GM23338 (cell line): Measurements from ENCODE around the gene NOD1. TPM values are rescaled to one million over a fixed set of nuclear protein-coding genes. Genes with fewer than 3 reads are reported as not detected.

Source experiments
- ATAC-seq: fragments of 200-7000 bp; cut with Tn5 transposase; 3 replicates; pipeline ENCODE4 v1.9.1; 2020
- DNase-seq: peaks from one replicate; pipeline ENCODE4 v3.0.0-alpha.2; 2015; ENCODE audit warnings: low spot score
- H2AFZ ChIP-seq: fragments of 200-600 bp; sonication (generic); 2 replicates; pipeline ENCODE4 v1.8.0; 2016; ENCODE audit warnings: antibody characterized with exemption, mild to moderate bottlenecking, moderate library complexity
- H3F3A ChIP-seq: fragments of 200-600 bp; sonication (generic); replicated peaks from 2 replicates; pipeline ENCODE4 v1.8.0; 2017; ENCODE audit warnings: antibody characterized with exemption, mixed run types, low read depth
- H3K27ac ChIP-seq: fragments of 200-600 bp; sonication (generic); 2 replicates; pipeline ENCODE4 v1.6.1; 2016; ENCODE audit warnings: low read depth
- H3K27me3 ChIP-seq: fragments of 200-600 bp; sonication (generic); 2 replicates; pipeline ENCODE4 v1.8.0; 2016; ENCODE audit warnings: mild to moderate bottlenecking, mixed run types, moderate library complexity; ENCODE audit not compliant: insufficient read depth
- H3K36me3 ChIP-seq: fragments of 200-600 bp; sonication (generic); 2 replicates; pipeline ENCODE4 v1.8.0; 2016; ENCODE audit warnings: mild to moderate bottlenecking; ENCODE audit not compliant: insufficient read depth
- H3K4me1 ChIP-seq: fragments of 200-600 bp; sonication (generic); 2 replicates; pipeline ENCODE4 v1.8.0; 2016; ENCODE audit warnings: mild to moderate bottlenecking, moderate library complexity; ENCODE audit not compliant: insufficient read depth
- H3K4me2 ChIP-seq: fragments of 200-600 bp; sonication (generic); 2 replicates; pipeline ENCODE4 v1.7.1; 2017; ENCODE audit warnings: mixed run types
- H3K4me3 ChIP-seq: fragments of 200-600 bp; sonication (generic); 2 replicates; pipeline ENCODE4 v1.6.1; 2016; ENCODE audit warnings: mixed run types
- H3K79me2 ChIP-seq: fragments of 200-600 bp; sonication (generic); replicated peaks from 2 replicates; pipeline ENCODE4 v1.8.0; 2017; ENCODE audit warnings: mild to moderate bottlenecking; ENCODE audit not compliant: insufficient read depth
- H3K9me2 ChIP-seq: fragments of 200-600 bp; sonication (generic); 2 replicates; pipeline ENCODE4 v1.8.0; 2017; ENCODE audit not compliant: insufficient read depth
- H4K20me1 ChIP-seq: fragments of 200-600 bp; sonication (generic); replicated peaks from 2 replicates; pipeline ENCODE4 v1.8.0; 2017; ENCODE audit warnings: mild to moderate bottlenecking; ENCODE audit not compliant: insufficient read depth
- H3K27ac Mint-ChIP-seq: 2 replicates; pipeline ENCODE4 v1.8.0; 2020; ENCODE audit warnings: inconsistent platforms, mild to moderate bottlenecking, moderate library complexity, mixed read lengths
- H3K27me3 Mint-ChIP-seq: 3 replicates; pipeline ENCODE4 v1.8.0; 2022; ENCODE audit warnings: low read depth, mild to moderate bottlenecking, moderate library complexity, mixed read lengths, inconsistent platforms; ENCODE audit not compliant: insufficient read depth, poor library complexity
- H3K36me3 Mint-ChIP-seq: 3 replicates; pipeline ENCODE4 v1.8.0; 2021; ENCODE audit warnings: low read depth, mild to moderate bottlenecking, inconsistent platforms, moderate library complexity, mixed read lengths
- H3K4me1 Mint-ChIP-seq: 3 replicates; pipeline ENCODE4 v1.8.0; 2020; ENCODE audit warnings: mild to moderate bottlenecking, inconsistent platforms, mixed read lengths
- H3K4me3 Mint-ChIP-seq: 3 replicates; pipeline ENCODE4 v1.8.0; 2021; ENCODE audit warnings: moderate library complexity, mild to moderate bottlenecking, inconsistent platforms, mixed read lengths
- H3K9me3 Mint-ChIP-seq: 3 replicates; pipeline ENCODE4 v1.8.0; 2020; ENCODE audit warnings: moderate library complexity, mild to moderate bottlenecking, inconsistent platforms, mixed read lengths
- CREB1 ChIP-seq: fragments of 250-450 bp; sonication (Bioruptor Pico); IDR thresholded peaks from 2 replicates; pipeline ENCODE4 v1.5.0; 2020; ENCODE audit warnings: low read depth, mild to moderate bottlenecking, moderate library complexity
- EZH2 ChIP-seq: fragments of 200-600 bp; sonication (generic); IDR thresholded peaks from one replicate; pipeline ENCODE4 v1.8.0; 2017; ENCODE audit warnings: antibody characterized with exemption, mild to moderate bottlenecking, low read depth; ENCODE audit not compliant: unreplicated experiment
- EZH2phosphoT487 ChIP-seq: fragments of 200-600 bp; sonication (generic); IDR thresholded peaks from one replicate; pipeline ENCODE4 v1.8.1; 2018; ENCODE audit warnings: antibody characterized with exemption; ENCODE audit not compliant: unreplicated experiment
- NANOG ChIP-seq: IDR thresholded peaks from 2 replicates; pipeline ENCODE4 v1.6.1; 2016; ENCODE audit warnings: antibody characterized with exemption, borderline replicate concordance
- POLR2AphosphoS5 ChIP-seq: IDR thresholded peaks from 2 replicates; pipeline ENCODE4 v1.6.1; 2016; ENCODE audit warnings: antibody characterized with exemption, low read depth
- STAT1 ChIP-seq: IDR thresholded peaks from one replicate; pipeline ENCODE4 v1.6.1; 2016; ENCODE audit warnings: antibody characterized with exemption; ENCODE audit not compliant: unreplicated experiment
- ZNF331 ChIP-seq: fragments of 250-450 bp; sonication (Bioruptor Pico); IDR thresholded peaks from 2 replicates; pipeline ENCODE4 v1.5.0; 2020; ENCODE audit warnings: low read depth, mild to moderate bottlenecking, moderate library complexity
- polyA plus RNA-seq: library from polyadenylated mRNA; unstranded; fragments of >200 nt; fragmentation: Nextera tagmentation; extraction: Ambion mirVana; gene quantifications from 2 replicates; pipeline ENCODE4 v1.2.1, GENCODE V29; 2016
- total RNA-seq: library from RNA; depleted of rRNA; stranded (reverse); fragments of >200 nt; shearing (Covaris generic); gene quantifications from 2 replicates; pipeline ENCODE4 v1.2.3, GENCODE V29; 2014
- TF ChIP-seq, protein P1 (sequence below): fragments of 250-450 bp; sonication (Bioruptor Pico); IDR thresholded peaks from 2 replicates; pipeline ENCODE4 v1.5.0; 2020; ENCODE audit warnings: mild to moderate bottlenecking, moderate library complexity
- TF ChIP-seq, protein P2 (sequence below): IDR thresholded peaks from 2 replicates; pipeline ENCODE4 v1.6.1; 2016; ENCODE audit warnings: antibody characterized with exemption
- TF ChIP-seq, protein P3 (sequence below): IDR thresholded peaks from one replicate; pipeline ENCODE4 v1.6.1; 2018; ENCODE audit warnings: antibody characterized with exemption; ENCODE audit not compliant: unreplicated experiment
- TF ChIP-seq, protein P4 (sequence below), 2 experiments: fragments of 200-600 bp in 1 of 2; sonication (generic) in 1 of 2; conservative IDR thresholded peaks; 2 replicates each; pipeline versions ENCODE4 v1.5.1 to v1.6.1; 2016 to 2017; ENCODE audit warnings: antibody characterized with exemption in 2 of 2, low read depth in 2 of 2, mild to moderate bottlenecking in 2 of 2, moderate library complexity in 1 of 2

The NOD1 gene
- total and polyA plus RNA-seq, 2 experiments from 2014 or later: 2.1 to 7.3 TPM

DNA sequence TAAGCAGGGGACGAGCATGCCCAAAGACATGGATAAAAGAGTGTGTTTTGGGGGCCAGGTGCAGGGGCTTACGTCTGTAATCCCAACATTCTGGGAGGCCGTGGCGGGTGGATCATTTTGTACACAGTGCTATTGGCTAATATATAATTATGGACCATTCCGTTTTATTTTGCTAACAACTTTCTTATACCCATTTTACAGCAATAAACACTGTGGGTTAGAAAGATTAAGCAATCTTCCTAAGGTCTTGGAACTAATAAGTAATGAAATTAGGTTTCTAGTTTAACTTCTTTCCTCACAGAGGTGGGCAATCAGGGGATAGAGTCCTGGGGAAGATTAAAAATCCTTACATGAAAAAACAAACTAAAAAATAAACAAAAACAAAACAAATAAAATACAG is 22.7 kb upstream of the NOD1 start (continued):
- TF ChIP-seq, protein P1, sequence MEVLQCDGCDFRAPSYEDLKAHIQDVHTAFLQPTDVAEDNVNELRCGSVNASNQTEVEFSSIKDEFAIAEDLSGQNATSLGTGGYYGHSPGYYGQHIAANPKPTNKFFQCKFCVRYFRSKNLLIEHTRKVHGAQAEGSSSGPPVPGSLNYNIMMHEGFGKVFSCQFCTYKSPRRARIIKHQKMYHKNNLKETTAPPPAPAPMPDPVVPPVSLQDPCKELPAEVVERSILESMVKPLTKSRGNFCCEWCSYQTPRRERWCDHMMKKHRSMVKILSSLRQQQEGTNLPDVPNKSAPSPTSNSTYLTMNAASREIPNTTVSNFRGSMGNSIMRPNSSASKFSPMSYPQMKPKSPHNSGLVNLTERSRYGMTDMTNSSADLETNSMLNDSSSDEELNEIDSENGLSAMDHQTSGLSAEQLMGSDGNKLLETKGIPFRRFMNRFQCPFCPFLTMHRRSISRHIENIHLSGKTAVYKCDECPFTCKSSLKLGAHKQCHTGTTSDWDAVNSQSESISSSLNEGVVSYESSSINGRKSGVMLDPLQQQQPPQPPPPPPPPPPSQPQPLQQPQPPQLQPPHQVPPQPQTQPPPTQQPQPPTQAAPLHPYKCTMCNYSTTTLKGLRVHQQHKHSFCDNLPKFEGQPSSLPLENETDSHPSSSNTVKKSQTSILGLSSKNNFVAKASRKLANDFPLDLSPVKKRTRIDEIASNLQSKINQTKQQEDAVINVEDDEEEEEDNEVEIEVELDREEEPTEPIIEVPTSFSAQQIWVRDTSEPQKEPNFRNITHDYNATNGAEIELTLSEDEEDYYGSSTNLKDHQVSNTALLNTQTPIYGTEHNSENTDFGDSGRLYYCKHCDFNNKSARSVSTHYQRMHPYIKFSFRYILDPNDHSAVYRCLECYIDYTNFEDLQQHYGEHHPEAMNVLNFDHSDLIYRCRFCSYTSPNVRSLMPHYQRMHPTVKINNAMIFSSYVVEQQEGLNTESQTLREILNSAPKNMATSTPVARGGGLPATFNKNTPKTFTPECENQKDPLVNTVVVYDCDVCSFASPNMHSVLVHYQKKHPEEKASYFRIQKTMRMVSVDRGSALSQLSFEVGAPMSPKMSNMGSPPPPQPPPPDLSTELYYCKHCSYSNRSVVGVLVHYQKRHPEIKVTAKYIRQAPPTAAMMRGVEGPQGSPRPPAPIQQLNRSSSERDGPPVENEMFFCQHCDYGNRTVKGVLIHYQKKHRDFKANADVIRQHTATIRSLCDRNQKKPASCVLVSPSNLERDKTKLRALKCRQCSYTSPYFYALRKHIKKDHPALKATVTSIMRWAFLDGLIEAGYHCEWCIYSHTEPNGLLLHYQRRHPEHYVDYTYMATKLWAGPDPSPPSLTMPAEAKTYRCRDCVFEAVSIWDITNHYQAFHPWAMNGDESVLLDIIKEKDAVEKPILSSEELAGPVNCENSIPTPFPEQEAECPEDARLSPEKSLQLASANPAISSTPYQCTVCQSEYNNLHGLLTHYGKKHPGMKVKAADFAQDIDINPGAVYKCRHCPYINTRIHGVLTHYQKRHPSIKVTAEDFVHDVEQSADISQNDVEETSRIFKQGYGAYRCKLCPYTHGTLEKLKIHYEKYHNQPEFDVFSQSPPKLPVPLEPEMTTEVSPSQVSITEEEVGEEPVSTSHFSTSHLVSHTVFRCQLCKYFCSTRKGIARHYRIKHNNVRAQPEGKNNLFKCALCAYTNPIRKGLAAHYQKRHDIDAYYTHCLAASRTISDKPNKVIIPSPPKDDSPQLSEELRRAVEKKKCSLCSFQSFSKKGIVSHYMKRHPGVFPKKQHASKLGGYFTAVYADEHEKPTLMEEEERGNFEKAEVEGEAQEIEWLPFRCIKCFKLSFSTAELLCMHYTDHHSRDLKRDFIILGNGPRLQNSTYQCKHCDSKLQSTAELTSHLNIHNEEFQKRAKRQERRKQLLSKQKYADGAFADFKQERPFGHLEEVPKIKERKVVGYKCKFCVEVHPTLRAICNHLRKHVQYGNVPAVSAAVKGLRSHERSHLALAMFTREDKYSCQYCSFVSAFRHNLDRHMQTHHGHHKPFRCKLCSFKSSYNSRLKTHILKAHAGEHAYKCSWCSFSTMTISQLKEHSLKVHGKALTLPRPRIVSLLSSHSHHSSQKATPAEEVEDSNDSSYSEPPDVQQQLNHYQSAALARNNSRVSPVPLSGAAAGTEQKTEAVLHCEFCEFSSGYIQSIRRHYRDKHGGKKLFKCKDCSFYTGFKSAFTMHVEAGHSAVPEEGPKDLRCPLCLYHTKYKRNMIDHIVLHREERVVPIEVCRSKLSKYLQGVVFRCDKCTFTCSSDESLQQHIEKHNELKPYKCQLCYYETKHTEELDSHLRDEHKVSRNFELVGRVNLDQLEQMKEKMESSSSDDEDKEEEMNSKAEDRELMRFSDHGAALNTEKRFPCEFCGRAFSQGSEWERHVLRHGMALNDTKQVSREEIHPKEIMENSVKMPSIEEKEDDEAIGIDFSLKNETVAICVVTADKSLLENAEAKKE (CRISPR knock-in tag): no peak

DNA sequence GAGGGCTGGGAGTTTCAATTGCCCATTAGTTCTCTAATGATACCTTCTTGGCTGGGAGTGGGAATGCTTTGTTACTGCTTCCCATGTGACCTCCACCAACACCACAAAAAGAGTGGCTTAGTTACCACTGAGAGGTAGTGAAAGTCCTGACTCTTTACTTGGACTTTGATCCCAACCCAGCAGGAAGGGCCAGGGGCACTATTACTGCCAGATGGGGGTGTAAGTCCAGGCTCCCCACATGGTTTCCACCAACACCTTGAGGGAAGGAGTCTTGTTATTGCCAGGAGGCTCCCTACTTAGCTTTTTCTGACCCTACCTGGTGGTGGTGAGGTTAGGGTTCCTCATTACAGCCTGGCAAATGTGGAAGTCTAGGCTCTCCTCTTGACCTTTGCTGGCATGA is 14.6 kb upstream of the NOD1 start:
- Histone ChIP-seq H3K79me2 (no peaks in the 10 kb centered on the region), H3F3A (peaks cover 3% of the 10 kb centered on the region; the same call in 1 of the 2 replicates), H3K9me2 (peaks cover 3% of the 10 kb centered on the region; the same call in 1 of the 2 replicates), H3K4me3 (no peak overlapping the region), H2AFZ (no peak overlapping the region), H3K27me3 (no peaks in the 10 kb centered on the region), H3K27ac (no peak overlapping the region), H4K20me1 (peaks cover 7% of the 10 kb centered on the region), H3K4me2 (no peak overlapping the region), H3K4me1 (no peaks in the 10 kb centered on the region), H3K36me3 (peaks cover 11% of the 10 kb centered on the region; the same call in 1 of the 2 replicates)
- H3K27ac Mint-ChIP-seq: no peak overlapping the region
- ATAC-seq: no peak
- H3K4me3 Mint-ChIP-seq: no peak overlapping the region
- DNase-seq: no peak
- H3K4me1 Mint-ChIP-seq: no peaks in the 10 kb centered on the region
- peaks cover 64% of the 10 kb centered on the region for H3K36me3 Mint-ChIP-seq
- peaks cover 3% of the 10 kb centered on the region for H3K27me3 Mint-ChIP-seq
- H3K9me3 Mint-ChIP-seq: peaks cover 52% of the 10 kb centered on the region
- TF ChIP-seq CREB1: no peak
- TF ChIP-seq ZNF331 (CRISPR knock-in tag): no peak
- no peak for TF ChIP-seq POLR2AphosphoS5
- TF ChIP-seq, protein P2, sequence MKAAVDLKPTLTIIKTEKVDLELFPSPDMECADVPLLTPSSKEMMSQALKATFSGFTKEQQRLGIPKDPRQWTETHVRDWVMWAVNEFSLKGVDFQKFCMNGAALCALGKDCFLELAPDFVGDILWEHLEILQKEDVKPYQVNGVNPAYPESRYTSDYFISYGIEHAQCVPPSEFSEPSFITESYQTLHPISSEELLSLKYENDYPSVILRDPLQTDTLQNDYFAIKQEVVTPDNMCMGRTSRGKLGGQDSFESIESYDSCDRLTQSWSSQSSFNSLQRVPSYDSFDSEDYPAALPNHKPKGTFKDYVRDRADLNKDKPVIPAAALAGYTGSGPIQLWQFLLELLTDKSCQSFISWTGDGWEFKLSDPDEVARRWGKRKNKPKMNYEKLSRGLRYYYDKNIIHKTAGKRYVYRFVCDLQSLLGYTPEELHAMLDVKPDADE: no peak
- no peak for TF ChIP-seq STAT1
- TF ChIP-seq, protein P3, sequence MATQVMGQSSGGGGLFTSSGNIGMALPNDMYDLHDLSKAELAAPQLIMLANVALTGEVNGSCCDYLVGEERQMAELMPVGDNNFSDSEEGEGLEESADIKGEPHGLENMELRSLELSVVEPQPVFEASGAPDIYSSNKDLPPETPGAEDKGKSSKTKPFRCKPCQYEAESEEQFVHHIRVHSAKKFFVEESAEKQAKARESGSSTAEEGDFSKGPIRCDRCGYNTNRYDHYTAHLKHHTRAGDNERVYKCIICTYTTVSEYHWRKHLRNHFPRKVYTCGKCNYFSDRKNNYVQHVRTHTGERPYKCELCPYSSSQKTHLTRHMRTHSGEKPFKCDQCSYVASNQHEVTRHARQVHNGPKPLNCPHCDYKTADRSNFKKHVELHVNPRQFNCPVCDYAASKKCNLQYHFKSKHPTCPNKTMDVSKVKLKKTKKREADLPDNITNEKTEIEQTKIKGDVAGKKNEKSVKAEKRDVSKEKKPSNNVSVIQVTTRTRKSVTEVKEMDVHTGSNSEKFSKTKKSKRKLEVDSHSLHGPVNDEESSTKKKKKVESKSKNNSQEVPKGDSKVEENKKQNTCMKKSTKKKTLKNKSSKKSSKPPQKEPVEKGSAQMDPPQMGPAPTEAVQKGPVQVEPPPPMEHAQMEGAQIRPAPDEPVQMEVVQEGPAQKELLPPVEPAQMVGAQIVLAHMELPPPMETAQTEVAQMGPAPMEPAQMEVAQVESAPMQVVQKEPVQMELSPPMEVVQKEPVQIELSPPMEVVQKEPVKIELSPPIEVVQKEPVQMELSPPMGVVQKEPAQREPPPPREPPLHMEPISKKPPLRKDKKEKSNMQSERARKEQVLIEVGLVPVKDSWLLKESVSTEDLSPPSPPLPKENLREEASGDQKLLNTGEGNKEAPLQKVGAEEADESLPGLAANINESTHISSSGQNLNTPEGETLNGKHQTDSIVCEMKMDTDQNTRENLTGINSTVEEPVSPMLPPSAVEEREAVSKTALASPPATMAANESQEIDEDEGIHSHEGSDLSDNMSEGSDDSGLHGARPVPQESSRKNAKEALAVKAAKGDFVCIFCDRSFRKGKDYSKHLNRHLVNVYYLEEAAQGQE: no peak
- TF ChIP-seq NANOG: no peak
- TF ChIP-seq, protein P4, sequence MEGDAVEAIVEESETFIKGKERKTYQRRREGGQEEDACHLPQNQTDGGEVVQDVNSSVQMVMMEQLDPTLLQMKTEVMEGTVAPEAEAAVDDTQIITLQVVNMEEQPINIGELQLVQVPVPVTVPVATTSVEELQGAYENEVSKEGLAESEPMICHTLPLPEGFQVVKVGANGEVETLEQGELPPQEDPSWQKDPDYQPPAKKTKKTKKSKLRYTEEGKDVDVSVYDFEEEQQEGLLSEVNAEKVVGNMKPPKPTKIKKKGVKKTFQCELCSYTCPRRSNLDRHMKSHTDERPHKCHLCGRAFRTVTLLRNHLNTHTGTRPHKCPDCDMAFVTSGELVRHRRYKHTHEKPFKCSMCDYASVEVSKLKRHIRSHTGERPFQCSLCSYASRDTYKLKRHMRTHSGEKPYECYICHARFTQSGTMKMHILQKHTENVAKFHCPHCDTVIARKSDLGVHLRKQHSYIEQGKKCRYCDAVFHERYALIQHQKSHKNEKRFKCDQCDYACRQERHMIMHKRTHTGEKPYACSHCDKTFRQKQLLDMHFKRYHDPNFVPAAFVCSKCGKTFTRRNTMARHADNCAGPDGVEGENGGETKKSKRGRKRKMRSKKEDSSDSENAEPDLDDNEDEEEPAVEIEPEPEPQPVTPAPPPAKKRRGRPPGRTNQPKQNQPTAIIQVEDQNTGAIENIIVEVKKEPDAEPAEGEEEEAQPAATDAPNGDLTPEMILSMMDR (conservative IDR thresholded peaks at IDR 0.05; ENCODE audit: low read depth in 2 of 2): no peak
- no peak for TF ChIP-seq EZH2
- TF ChIP-seq EZH2phosphoT487: no peak
